OCI-LY3 (cell line): ENCODE results near the gene GGPS1.

Experiments used
- H2AFZ ChIP-seq: fragments of 200-600, 300-600 bp; shearing (Covaris generic); 2 replicates; pipeline ENCODE4 v1.6.0; 2014; ENCODE audit warnings: antibody characterized with exemption, low read depth, low read length
- H3K27ac ChIP-seq: fragments of 200-600, 300-600 bp; sonication (generic); 2 replicates; pipeline ENCODE4 v1.5.1; 2014; ENCODE audit warnings: mild to moderate bottlenecking, low read length, moderate library complexity, mixed read lengths
- H3K27me3 ChIP-seq: fragments of 200-600, 300-600 bp; sonication (generic); 2 replicates; pipeline ENCODE4 v1.6.1; 2014; ENCODE audit warnings: low read depth, low read length, mixed read lengths
- H3K36me3 ChIP-seq: fragments of 200-600, 300-600 bp; sonication (generic); replicated peaks from 2 replicates; pipeline ENCODE3; 2014; ENCODE audit warnings: low read depth, low read length, mixed read lengths
- H3K4me1 ChIP-seq: fragments of 300-600, 200-600 bp; sonication (generic); 2 replicates; pipeline ENCODE4 v1.6.1; 2014; ENCODE audit warnings: low read length, mixed read lengths
- H3K4me2 ChIP-seq: fragments of 200-600, 300-600 bp; sonication (generic); 2 replicates; pipeline ENCODE4 v1.6.1; 2014; ENCODE audit warnings: low read length, mixed read lengths
- H3K4me3 ChIP-seq: fragments of 300-600, 200-600 bp; sonication (generic); 2 replicates; pipeline ENCODE4 v1.5.1; 2014; ENCODE audit warnings: antibody characterized with exemption, mild to moderate bottlenecking, low read length, moderate library complexity
- H3K79me2 ChIP-seq: fragments of 300-600, 200-600 bp; shearing (Covaris generic); 2 replicates; pipeline ENCODE4 v1.6.1; 2014; ENCODE audit warnings: mild to moderate bottlenecking, low read length, mixed read lengths
- H3K9ac ChIP-seq: fragments of 300-600, 200-600 bp; shearing (Covaris generic); 2 replicates; pipeline ENCODE4 v1.6.0; 2014; ENCODE audit warnings: mild to moderate bottlenecking, low read length, moderate library complexity
- H3K9me3 ChIP-seq: fragments of 200-600, 300-600 bp; shearing (Covaris generic); 2 replicates; pipeline ENCODE4 v1.6.1; 2014; ENCODE audit warnings: low read length, mixed read lengths; ENCODE audit not compliant: insufficient read depth
- H4K20me1 ChIP-seq: fragments of 200-600, 300-600 bp; sonication (generic); 2 replicates; pipeline ENCODE4 v1.6.1; 2016; ENCODE audit warnings: low read length, mixed read lengths; ENCODE audit not compliant: insufficient read depth
- CTCF ChIP-seq: fragments of 200-600, 300-600 bp; sonication (generic); IDR thresholded peaks from 2 replicates; pipeline ENCODE4 v1.5.1; 2014; ENCODE audit warnings: antibody characterized with exemption, low read length, low read depth
- EZH2phosphoT487 ChIP-seq: fragments of 200-600 bp; shearing (Covaris generic); IDR thresholded peaks from 2 replicates; pipeline ENCODE4 v1.6.1; 2018; ENCODE audit warnings: antibody characterized with exemption, mixed run types, low read depth

Gene GGPS1

DNA sequence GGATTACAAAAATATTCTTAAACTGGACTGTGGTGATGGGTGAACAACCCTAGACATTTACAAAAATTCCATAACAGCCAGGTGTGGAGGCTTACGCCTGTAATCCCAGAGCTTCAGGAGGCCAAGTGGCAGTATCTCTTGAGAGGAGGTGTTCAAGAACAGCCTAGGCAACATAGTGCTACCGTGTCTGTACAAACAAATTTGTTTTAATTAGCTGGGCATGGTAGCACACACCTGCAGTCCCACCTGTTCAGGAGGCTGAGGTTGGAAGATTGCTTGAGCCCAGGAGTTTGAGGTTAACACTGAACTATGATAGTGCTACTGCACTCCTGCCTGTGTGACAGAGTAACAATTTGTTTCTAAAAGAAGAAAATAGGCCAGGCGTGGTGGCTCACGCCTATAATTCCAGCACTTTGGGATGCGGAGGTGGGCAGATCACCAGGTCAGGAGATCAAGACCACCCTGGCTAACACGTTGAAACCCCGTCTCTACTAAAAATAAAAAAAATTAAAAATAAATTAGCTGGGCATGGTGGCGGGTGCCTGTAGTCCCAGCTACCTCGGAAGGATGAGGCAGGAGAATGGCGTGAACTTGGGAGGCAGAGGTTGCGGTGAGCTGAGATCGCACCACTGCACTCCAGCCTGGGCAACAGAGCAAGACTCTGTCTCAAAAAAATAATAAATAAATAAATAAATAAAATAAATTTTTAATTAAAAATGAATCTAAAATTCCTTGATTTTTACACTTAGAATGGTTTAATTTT, 37.4 kb upstream of the GGPS1 start:
- H3K9ac ChIP-seq = no peak overlapping the region
- H4K20me1 ChIP-seq = peaks cover 91% of the 10 kb centered on the region
- peaks cover 13% of the 10 kb centered on the region for H3K4me1 ChIP-seq

GRCh38 chr1:235291599-235292091, 36.7 kb upstream of the GGPS1 start:
- Histone ChIP-seq H3K4me1 (peaks cover 12% of the 10 kb centered on the region), H3K4me3 (no peak overlapping the region), H2AFZ (no peak overlapping the region), H3K36me3 (no peaks in the 10 kb centered on the region), H3K27me3 (no peaks in the 10 kb centered on the region), H3K9ac (no peak overlapping the region), H3K9me3 (no peaks in the 10 kb centered on the region), H3K27ac (no peak overlapping the region), H3K4me2 (no peak overlapping the region), H4K20me1 (peaks cover 91% of the 10 kb centered on the region), H3K79me2 (peaks cover 98% of the 10 kb centered on the region)
- TF ChIP-seq CTCF = no peak

More for the DNA sequence above, 37.4 kb upstream of the GGPS1 start:
- TF ChIP-seq CTCF = no peak
- no peak for TF ChIP-seq EZH2phosphoT487
- H3K27me3 ChIP-seq = no peaks in the 10 kb centered on the region
- no peaks in the 10 kb centered on the region for H3K36me3 ChIP-seq
- H3K79me2 ChIP-seq = peaks cover 98% of the 10 kb centered on the region
- no peak overlapping the region for H3K27ac ChIP-seq
- no peak overlapping the region for H3K4me3 ChIP-seq
- H2AFZ ChIP-seq = no peak overlapping the region
- no peaks in the 10 kb centered on the region for H3K9me3 ChIP-seq
- H3K4me2 ChIP-seq = no peak overlapping the region

DNA sequence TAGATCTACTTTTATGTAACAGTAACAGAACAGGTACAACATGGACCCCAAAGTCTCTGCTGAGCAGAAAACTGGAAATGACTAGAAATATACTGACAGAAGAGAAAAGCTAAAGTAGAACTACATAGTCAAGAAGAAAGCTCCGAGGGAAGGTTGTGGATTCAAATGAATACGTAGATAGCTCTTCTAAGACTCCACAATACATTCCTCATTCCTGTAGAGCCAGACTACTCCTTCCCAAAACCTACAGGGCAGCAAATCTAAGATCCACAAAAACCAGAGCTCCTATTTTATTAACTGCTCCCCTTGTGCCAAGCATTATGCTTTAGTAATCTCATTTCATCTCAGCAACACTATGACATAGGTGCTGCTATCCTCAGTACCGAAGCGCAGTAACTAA, 35.6 kb upstream of the GGPS1 start:
- H3K27me3 ChIP-seq = no peaks in the 10 kb centered on the region
- H3K79me2 ChIP-seq = peaks cover 98% of the 10 kb centered on the region
- no peaks in the 10 kb centered on the region for H3K36me3 ChIP-seq
- no peak overlapping the region for H3K27ac ChIP-seq
- no peaks in the 10 kb centered on the region for H3K9me3 ChIP-seq
- no peak for TF ChIP-seq EZH2phosphoT487
- no peak for TF ChIP-seq CTCF
- H3K4me3 ChIP-seq = no peak overlapping the region
- peaks cover under 1% of the 10 kb centered on the region; the same call in 1 of the 2 replicates for H3K4me1 ChIP-seq
- H4K20me1 ChIP-seq = peaks cover 90% of the 10 kb centered on the region
- no peak overlapping the region for H3K9ac ChIP-seq
- no peak overlapping the region for H2AFZ ChIP-seq
- H3K4me2 ChIP-seq = no peak overlapping the region

DNA sequence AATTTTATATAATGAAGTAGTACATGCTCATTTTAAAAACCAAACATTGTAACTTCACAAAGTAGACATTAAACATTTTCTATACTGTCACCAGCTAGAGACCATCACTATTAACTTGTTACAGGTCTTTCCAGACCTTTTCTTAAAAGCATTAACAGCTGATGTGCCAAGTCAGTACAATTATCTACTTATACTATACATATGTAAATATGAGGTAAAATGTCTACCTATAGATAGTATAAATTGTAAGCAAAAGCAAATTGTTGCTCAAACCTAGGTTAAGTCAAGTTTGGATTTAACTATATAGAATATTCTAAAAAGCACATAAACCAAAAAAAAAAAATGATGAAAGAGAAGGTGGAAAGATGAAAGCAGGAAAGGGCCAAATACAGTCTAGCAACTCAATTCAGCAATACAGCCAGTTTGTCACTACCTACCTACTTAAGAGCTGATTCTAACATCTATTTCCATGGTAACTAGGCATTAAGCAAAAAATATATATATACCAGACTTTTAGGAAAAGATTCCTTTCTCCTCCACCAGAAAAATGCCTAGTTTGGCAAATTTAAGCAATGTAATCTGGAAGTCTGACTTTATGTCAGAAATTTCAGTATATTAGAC, 34.9 kb upstream of the GGPS1 start:
- Histone ChIP-seq H3K79me2 (peaks cover 96% of the 10 kb centered on the region), H2AFZ (no peak overlapping the region)

More for the DNA sequence above, 34.9 kb upstream of the GGPS1 start:
- H4K20me1 ChIP-seq = peaks cover 88% of the 10 kb centered on the region
- TF ChIP-seq EZH2phosphoT487 (no peak), CTCF (no peak)
- no peak overlapping the region for H3K4me3 ChIP-seq
- no peaks in the 10 kb centered on the region for H3K27me3 ChIP-seq
- H3K4me1 ChIP-seq = no peaks in the 10 kb centered on the region
- H3K9ac ChIP-seq = no peak overlapping the region
- no peak overlapping the region for H3K4me2 ChIP-seq
- H3K9me3 ChIP-seq = no peaks in the 10 kb centered on the region
- no peak overlapping the region for H3K27ac ChIP-seq
- no peaks in the 10 kb centered on the region for H3K36me3 ChIP-seq
